Measurements from ENCODE around the gene ANKRD28. TPM values are rescaled to one million over a fixed set of nuclear protein-coding genes. Genes with fewer than 3 reads are reported as not detected.

ANKRD28 gene
- total and polyA plus RNA-seq, 2 experiments from 2014 or later: 15.2 to 61.3 TPM

- TF ChIP-seq NANOG (IDR thresholded peaks at IDR 0.05; ENCODE audit: borderline replicate concordance): no peak
- TF ChIP-seq JUNB (IDR thresholded peaks at IDR 0.05; ENCODE audit: unreplicated experiment): no peak
- no peak for TF ChIP-seq STAT1 (IDR thresholded peaks at IDR 0.05; ENCODE audit: unreplicated experiment)
- TF ChIP-seq ZNF114 (CRISPR knock-in tag; IDR thresholded peaks at IDR 0.05): no peak
- no peak for TF ChIP-seq ETS1 (IDR thresholded peaks at IDR 0.05)
- no peak for TF ChIP-seq ZNF331 (CRISPR knock-in tag; IDR thresholded peaks at IDR 0.05; ENCODE audit: low read depth)
- TF ChIP-seq EZH2phosphoT487 (IDR thresholded peaks at IDR 0.05; ENCODE audit: unreplicated experiment): no peak
- TF ChIP-seq CREB1 (CRISPR knock-in tag; IDR thresholded peaks at IDR 0.05; ENCODE audit: low read depth): no peak
Observed at GRCh38 chr3:15726043-15726442, 71.7 kb downstream of the ANKRD28 start (continued).

- no peaks in the 10 kb centered on the region for H3F3A ChIP-seq (replicated peaks; ENCODE audit: low read depth)
- Mint-ChIP-seq H3K4me3 (no peak overlapping the region), H3K4me1 (peaks cover 10% of the 10 kb centered on the region; the same call in 2 of the 3 replicates), H3K27me3 (ENCODE audit: insufficient read depth, low read depth, poor library complexity) (peaks cover 2% of the 10 kb centered on the region), H3K9me3 (no peaks in the 10 kb centered on the region), H3K36me3 (ENCODE audit: low read depth) (peaks cover 34% of the 10 kb centered on the region), H3K27ac (no peak overlapping the region)
- H3K4me1 ChIP-seq (ENCODE audit: insufficient read depth): no peaks in the 10 kb centered on the region
- TF ChIP-seq STAT1 (IDR thresholded peaks at IDR 0.05; ENCODE audit: unreplicated experiment): no peak
- TF ChIP-seq NANOG (IDR thresholded peaks at IDR 0.05; ENCODE audit: borderline replicate concordance): no peak
- no peak for TF ChIP-seq CREB1 (CRISPR knock-in tag; IDR thresholded peaks at IDR 0.05; ENCODE audit: low read depth)
- no peak for TF ChIP-seq EZH2 (IDR thresholded peaks at IDR 0.05; ENCODE audit: low read depth, unreplicated experiment)
- TF ChIP-seq REST (IDR thresholded peaks at IDR 0.05; ENCODE audit: unreplicated experiment): no peak
- no peak for TF ChIP-seq ZNF331 (CRISPR knock-in tag; IDR thresholded peaks at IDR 0.05; ENCODE audit: low read depth)
- H3K79me2 ChIP-seq (replicated peaks; ENCODE audit: insufficient read depth): no peaks in the 10 kb centered on the region
- H3K27me3 ChIP-seq (ENCODE audit: insufficient read depth): no peaks in the 10 kb centered on the region
- no peaks in the 10 kb centered on the region for H3K36me3 ChIP-seq (ENCODE audit: insufficient read depth)
- no peak for DNase-seq (ENCODE audit: low spot score)
- no peak overlapping the region for H3K4me3 ChIP-seq
- no peak overlapping the region for H2AFZ ChIP-seq
- no peak overlapping the region for H3K27ac ChIP-seq (ENCODE audit: low read depth)
- H4K20me1 ChIP-seq (replicated peaks; ENCODE audit: insufficient read depth): no peaks in the 10 kb centered on the region
- H3K4me2 ChIP-seq: no peak overlapping the region
- H3K9me2 ChIP-seq (ENCODE audit: insufficient read depth): no peaks in the 10 kb centered on the region
- ATAC-seq: no peak
Observed at GRCh38 chr3:15724446-15724845, 73.3 kb downstream of the ANKRD28 start.

GRCh38 chr3:15723624-15723884 is 74.2 kb downstream of the ANKRD28 start:
- peaks cover 32% of the 10 kb centered on the region for H3K36me3 Mint-ChIP-seq (ENCODE audit: low read depth)
- ATAC-seq (no peak), DNase-seq (ENCODE audit: low spot score) (no peak)
- no peaks in the 10 kb centered on the region for H3K36me3 ChIP-seq (ENCODE audit: insufficient read depth)
- H3F3A ChIP-seq (replicated peaks; ENCODE audit: low read depth): no peaks in the 10 kb centered on the region
- no peak overlapping the region for H3K4me2 ChIP-seq
- no peak overlapping the region for H3K27ac ChIP-seq (ENCODE audit: low read depth)
- no peaks in the 10 kb centered on the region for H3K9me3 Mint-ChIP-seq
- peaks cover 10% of the 10 kb centered on the region; the same call in 2 of the 3 replicates for H3K4me1 Mint-ChIP-seq
- no peak overlapping the region for H3K4me3 Mint-ChIP-seq
- H3K27me3 Mint-ChIP-seq (ENCODE audit: insufficient read depth, low read depth, poor library complexity): peaks cover 2% of the 10 kb centered on the region
- no peaks in the 10 kb centered on the region for H3K4me1 ChIP-seq (ENCODE audit: insufficient read depth)
- no peaks in the 10 kb centered on the region for H3K9me2 ChIP-seq (ENCODE audit: insufficient read depth)
- H4K20me1 ChIP-seq (replicated peaks; ENCODE audit: insufficient read depth): no peaks in the 10 kb centered on the region
- no peaks in the 10 kb centered on the region for H3K27me3 ChIP-seq (ENCODE audit: insufficient read depth)
- H3K79me2 ChIP-seq (replicated peaks; ENCODE audit: insufficient read depth): no peaks in the 10 kb centered on the region
- H2AFZ ChIP-seq: no peak overlapping the region
- H3K4me3 ChIP-seq: no peak overlapping the region
- TF ChIP-seq CTCF (conservative IDR thresholded peaks at IDR 0.05; ENCODE audit: low read depth in 2 of 2) (no peak), NANOG (IDR thresholded peaks at IDR 0.05; ENCODE audit: borderline replicate concordance) (no peak), JUNB (IDR thresholded peaks at IDR 0.05; ENCODE audit: unreplicated experiment) (no peak), EZH2 (IDR thresholded peaks at IDR 0.05; ENCODE audit: low read depth, unreplicated experiment) (no peak)
- no peak overlapping the region for H3K27ac Mint-ChIP-seq
